Lung (tissue), 12 donors: Measurements from ENCODE around the gene C11orf86. TPM values are rescaled to one million over a fixed set of nuclear protein-coding genes. Genes with fewer than 3 reads are reported as not detected.

Experiments used
- ATAC-seq: fragments of 200-7000 bp; cut with Tn5 transposase; one replicate; pipeline ENCODE4 v1.9.1; 2020; ENCODE audit warnings: moderate number of reproducible peaks; ENCODE audit not compliant: insufficient read depth, low FRiP score
- DNase-seq, 3 donors: peaks; one replicate each; pipeline ENCODE4 v3.0.0-alpha.2; 2013 to 2017
- H3K27ac ChIP-seq, 2 donors: one replicate each; pipeline ENCODE4 v1.5.1; 2013; ENCODE audit warnings: mild to moderate bottlenecking in 2 of 2, moderate library complexity in 2 of 2, control low read depth in 1 of 2, inconsistent platforms in 1 of 2, low read depth in 1 of 2, low read length in 1 of 2
- H3K27me3 ChIP-seq, 3 donors: one replicate each; pipeline ENCODE4 v1.5.1; 2013; ENCODE audit warnings: low read length in 2 of 3; ENCODE audit not compliant: control insufficient read depth in 3 of 3, insufficient read depth in 3 of 3
- H3K36me3 ChIP-seq, 4 donors: one replicate each; pipeline ENCODE4 v1.5.1; 2013; ENCODE audit warnings: low read length in 4 of 4, mild to moderate bottlenecking in 1 of 4, moderate library complexity in 1 of 4; ENCODE audit not compliant: control insufficient read depth in 4 of 4, insufficient read depth in 4 of 4
- H3K4me1 ChIP-seq, 5 donors: one replicate each; pipeline ENCODE4 v1.5.1; 2013; ENCODE audit warnings: low read length in 5 of 5, mild to moderate bottlenecking in 2 of 5, moderate library complexity in 1 of 5; ENCODE audit not compliant: control insufficient read depth in 5 of 5, insufficient read depth in 5 of 5
- H3K4me3 ChIP-seq: one replicate; pipeline ENCODE4 v1.5.1; 2013; ENCODE audit warnings: mild to moderate bottlenecking, control low read depth, moderate library complexity
- H3K9ac ChIP-seq, 2 donors: one replicate each; pipeline ENCODE4 v1.5.1; 2013; ENCODE audit warnings: low read length in 2 of 2, control low read depth in 1 of 2; ENCODE audit not compliant: insufficient read depth in 1 of 2
- H3K9me3 ChIP-seq, 4 donors: one replicate each; pipeline ENCODE4 v1.5.1; 2013; ENCODE audit warnings: low read length in 3 of 4, mild to moderate bottlenecking in 1 of 4, moderate library complexity in 1 of 4; ENCODE audit not compliant: control insufficient read depth in 4 of 4, insufficient read depth in 3 of 4
- CTCF ChIP-seq: IDR thresholded peaks from 2 replicates; pipeline ENCODE4 v1.5.1; 2012; ENCODE audit warnings: mild to moderate bottlenecking; ENCODE audit errors: control extremely low read depth, extremely low read depth
- WGBS, 2 donors: extraction: QIAGEN DNeasy Blood & Tissue Kit; methylation state at CpG; one replicate each; pipeline ENCODE4 v1.1.7; 2013; 5-methylcytosine and 5-hydroxymethylcytosine counted together
- polyA plus RNA-seq, 2 donors: library from polyadenylated mRNA; stranded (reverse); fragments of 200-250 nt; gene quantifications; one replicate each; pipeline ENCODE4 v1.2.1, GENCODE V29; 2013
- total RNA-seq, 2 donors: library from RNA; depleted of rRNA in 1 of 2; stranded (reverse); fragments of >200 nt in 1 of 2; gene quantifications; one replicate each; pipeline ENCODE4 v1.2.1, GENCODE V29; 2014 to 2021
- donor health status: control.
- donor health status: control.
- donor health status: Bipolar disorder and iron deficiency.
- donor health status: healthy.
- donor health status: DM: yes; HTN: yes; CAD: no.

Gene C11orf86
- total and polyA plus RNA-seq, 4 donors, result not detected

- DNase-seq, result peak; percentile 43 to 55 (median 49)
- H3K27ac ChIP-seq, result no peak overlapping the region
- TF ChIP-seq CTCF, result no peak
- no peak overlapping the region for H3K4me3 ChIP-seq
- H3K9me3 ChIP-seq, result no peaks in the 10 kb centered on the region
- peaks cover 0 to 8% (median 0%) of the 10 kb centered on the region in 5 donors for H3K4me1 ChIP-seq
- H3K36me3 ChIP-seq, result no peaks in the 10 kb centered on the region
- ATAC-seq, result no peak
- WGBS, 2 donors, result 60 to 80% methylated on average over 7 of the region's 7 CpGs
- H3K9ac ChIP-seq, result peak overlapping the region in 1 of 2 donors; percentile 58
- no peaks in the 10 kb centered on the region for H3K27me3 ChIP-seq
These were observed 23.2 kb upstream of the C11orf86 start for GRCh38 chr11:66951927-66952337.

DNA sequence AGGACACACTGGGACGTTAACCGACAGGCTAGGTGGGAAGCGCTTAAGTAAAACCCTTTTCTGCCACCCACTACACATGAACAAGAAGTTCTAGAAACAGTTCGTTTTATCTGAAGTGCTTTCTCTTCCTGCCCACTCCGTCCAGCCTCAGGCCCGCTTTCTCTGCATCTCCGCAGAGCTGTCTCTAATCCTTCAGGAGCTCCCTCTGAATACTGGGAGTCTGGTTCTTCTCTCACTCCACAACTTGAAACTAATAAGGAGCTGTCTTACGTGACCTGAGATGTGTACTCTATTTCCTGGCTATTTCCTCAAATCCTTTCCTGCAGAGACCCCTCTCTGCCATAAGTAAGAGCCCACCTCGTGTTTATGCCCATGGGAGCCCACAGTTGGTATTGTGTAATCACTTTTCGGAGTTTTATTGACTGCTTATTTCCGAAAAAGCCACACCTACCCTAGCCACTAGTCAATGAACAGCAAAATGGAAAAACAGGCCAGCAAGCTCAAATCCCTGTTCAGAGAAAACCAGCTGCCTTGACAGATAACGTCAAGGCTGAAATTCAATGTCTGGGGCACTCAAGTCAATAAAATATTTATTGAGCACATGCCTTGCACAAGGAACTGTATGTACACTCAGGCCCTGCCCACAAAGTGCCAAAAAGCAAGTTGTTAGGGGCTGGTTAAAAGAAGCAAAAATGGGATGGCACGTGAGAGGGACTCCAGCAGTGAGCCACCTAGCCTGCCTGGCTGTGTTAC is 21.8 kb upstream of the C11orf86 start:
- Histone ChIP-seq H3K27me3 (no peaks in the 10 kb centered on the region), H3K9ac (no peak overlapping the region), H3K4me3 (no peak overlapping the region), H3K36me3 (no peaks in the 10 kb centered on the region), H3K4me1 (peaks cover 0 to 8% (median 2%) of the 10 kb centered on the region in 5 donors), H3K9me3 (no peaks in the 10 kb centered on the region), H3K27ac (no peak overlapping the region)
- TF ChIP-seq CTCF, result no peak
- 86 to 89% methylated on average over 13 of the region's 13 CpGs for WGBS, 2 donors
- DNase-seq (no peak), ATAC-seq (no peak)

GRCh38 chr11:66956689-66957290 is 18.3 kb upstream of the C11orf86 start:
- Histone ChIP-seq H3K4me1 (peaks cover 3 to 8% (median 6%) of the 10 kb centered on the region in 5 donors), H3K36me3 (no peaks in the 10 kb centered on the region), H3K27me3 (no peaks in the 10 kb centered on the region), H3K9me3 (no peaks in the 10 kb centered on the region), H3K4me3 (no peak overlapping the region), H3K9ac (no peak overlapping the region), H3K27ac (no peak overlapping the region)
- TF ChIP-seq CTCF, result no peak
- 40 to 76% methylated on average over 7 of the region's 7 CpGs for WGBS, 2 donors
- peak; percentile 11 to 25 (median 13) for DNase-seq
- no peak for ATAC-seq
